CD8-positive, alpha-beta memory T cell (primary cell): ENCODE measurements around the gene MAGEA3. TPM values are rescaled to one million over a fixed set of nuclear protein-coding genes. Genes with fewer than 3 reads are reported as not detected.
"Not testable (repeated sequence)": the region's sequence is repeated elsewhere in the genome, so short reads cannot be mapped to it uniquely, and the experiment has no call there.

ENCODE experiments used
- CTCF ChIA-PET: fragments of 350-600 bp; sonication (Branson Sonifier 250); formaldehyde crosslinking; loops from one replicate; lab custom pipeline; 2021; ENCODE audit warnings: antibody characterized with exemption; lab: Charles Lee
- POLR2A ChIA-PET: fragments of 350-600 bp; sonication (Branson Sonifier 250); formaldehyde crosslinking; loops from one replicate; lab custom pipeline; 2021; ENCODE audit warnings: antibody characterized with exemption; lab: Charles Lee
- DNase-seq, 5 donors: peaks; one replicate each; pipeline versions ENCODE4 v3.0.0 to v3.0.0-alpha.2; 2020 to 2022; ENCODE audit warnings: mixed read lengths in 1 of 5
- H3K27ac ChIP-seq: one replicate; pipeline ENCODE4 v1.7.0; 2013; ENCODE audit warnings: low read depth, mild to moderate bottlenecking, low read length, moderate library complexity
- H3K27me3 ChIP-seq: 2 replicates; pipeline ENCODE4 v1.7.0; 2013; ENCODE audit warnings: low read length, mild to moderate bottlenecking; ENCODE audit not compliant: insufficient read depth, poor library complexity, severe bottlenecking
- H3K36me3 ChIP-seq: 2 replicates; pipeline ENCODE4 v1.7.0; 2013; ENCODE audit warnings: mild to moderate bottlenecking, low read length, moderate library complexity; ENCODE audit not compliant: insufficient read depth
- H3K4me1 ChIP-seq: 2 replicates; pipeline ENCODE4 v1.7.0; 2013; ENCODE audit warnings: mild to moderate bottlenecking, low read length, moderate library complexity; ENCODE audit not compliant: insufficient read depth
- H3K4me3 ChIP-seq: 2 replicates; pipeline ENCODE4 v1.7.0; 2013; ENCODE audit warnings: mild to moderate bottlenecking, low read length
- H3K9me3 ChIP-seq: 2 replicates; pipeline ENCODE4 v1.7.0; 2013; ENCODE audit warnings: mild to moderate bottlenecking, low read length
- H3K27ac Mint-ChIP-seq, 8 donors: one replicate each; pipeline ENCODE4 v1.8.0; 2020 to 2021; ENCODE audit warnings: mixed read lengths in 8 of 8, mild to moderate bottlenecking in 6 of 8, inconsistent platforms in 3 of 8, moderate library complexity in 3 of 8
- H3K27me3 Mint-ChIP-seq, 2 donors: one replicate each; pipeline ENCODE4 v1.8.0; 2020 to 2021; ENCODE audit warnings: mixed read lengths in 2 of 2, mild to moderate bottlenecking in 1 of 2, moderate library complexity in 1 of 2
- H3K36me3 Mint-ChIP-seq, 3 donors: one replicate each; pipeline ENCODE4 v1.8.0; 2020 to 2021; ENCODE audit warnings: mixed read lengths in 3 of 3, inconsistent platforms in 1 of 3, mild to moderate bottlenecking in 1 of 3
- H3K4me1 Mint-ChIP-seq, 3 donors: one replicate each; pipeline ENCODE4 v1.8.0; 2020 to 2021; ENCODE audit warnings: mixed read lengths in 3 of 3, inconsistent platforms in 1 of 3, mild to moderate bottlenecking in 1 of 3
- H3K4me3 Mint-ChIP-seq, 7 donors: one replicate each; pipeline ENCODE4 v1.8.0; 2020 to 2021; ENCODE audit warnings: mixed read lengths in 7 of 7, mild to moderate bottlenecking in 6 of 7, moderate library complexity in 4 of 7, inconsistent platforms in 2 of 7
- H3K9me3 Mint-ChIP-seq, 5 donors: one replicate each; pipeline ENCODE4 v1.8.0; 2020 to 2022; ENCODE audit warnings: mixed read lengths in 5 of 5, mild to moderate bottlenecking in 3 of 5, moderate library complexity in 2 of 5, inconsistent platforms in 1 of 5
- polyA plus RNA-seq: library from polyadenylated mRNA; unstranded; fragments of 300-500 nt; fragmentation: Illumina TruSeq; gene quantifications from one replicate; pipeline ENCODE4 v1.2.3, GENCODE V29; 2021
- total RNA-seq, 2 experiments: library from RNA; stranded (reverse); gene quantifications; one replicate each; pipeline ENCODE4 v1.2.3, GENCODE V29; 2021

MAGEA3 gene
- total RNA-seq (not detected), polyA plus RNA-seq (not detected)

- H3K27ac ChIP-seq, H3K4me3 Mint-ChIP-seq, H3K9me3 Mint-ChIP-seq, H3K4me1 ChIP-seq, H3K36me3 ChIP-seq, H3K27ac Mint-ChIP-seq, H3K4me1 Mint-ChIP-seq, CTCF ChIA-PET, H3K9me3 ChIP-seq, H3K27me3 Mint-ChIP-seq, H3K4me3 ChIP-seq, DNase-seq, H3K27me3 ChIP-seq, POLR2A ChIA-PET, H3K36me3 Mint-ChIP-seq: not testable (repeated sequence)
These were observed at the start of gene MAGEA3 for GRCh38 chrX:152697952-152698931. MAGEA3 (plus strand) TSS chrX:152698794; CDS start chrX:152700833, 2,039 bp downstream.

- Histone ChIP-seq H3K36me3 (no peaks in the 10 kb centered on the region), H3K27ac (no peak overlapping the region), H3K9me3 (no peaks in the 10 kb centered on the region), H3K4me3 (no peak overlapping the region), H3K27me3 (no peaks in the 10 kb centered on the region), H3K4me1 (no peaks in the 10 kb centered on the region)
- Mint-ChIP-seq H3K9me3 (peaks cover 0 to 2% (median 0%) of the 10 kb centered on the region in 5 donors), H3K27me3 (peaks cover 9 to 10% of the 10 kb centered on the region in 2 donors), H3K4me1 (no peaks in the 10 kb centered on the region), H3K27ac (no peak overlapping the region), H3K36me3 (no peaks in the 10 kb centered on the region), H3K4me3 (no peak overlapping the region)
- CTCF ChIA-PET: no interaction called here
- no peak for DNase-seq
- POLR2A ChIA-PET: no interaction called here
These were observed 46.5 kb upstream of the MAGEA3 start for GRCh38 chrX:152652060-152652459.

GRCh38 chrX:152652467-152652866, 46.1 kb upstream of the MAGEA3 start:
- no peaks in the 10 kb centered on the region for H3K36me3 Mint-ChIP-seq
- H3K9me3 Mint-ChIP-seq: peaks cover 0 to 2% (median 0%) of the 10 kb centered on the region in 5 donors
- no peak overlapping the region for H3K4me3 Mint-ChIP-seq
- no peaks in the 10 kb centered on the region for H3K27me3 ChIP-seq
- no peak overlapping the region for H3K27ac ChIP-seq
- H3K9me3 ChIP-seq: no peaks in the 10 kb centered on the region
- H3K4me1 Mint-ChIP-seq: no peaks in the 10 kb centered on the region
- H3K27me3 Mint-ChIP-seq: peaks cover 9 to 10% of the 10 kb centered on the region in 2 donors
- no peaks in the 10 kb centered on the region for H3K36me3 ChIP-seq
- no peak overlapping the region for H3K4me3 ChIP-seq
- CTCF ChIA-PET: no interaction called here
- H3K4me1 ChIP-seq: no peaks in the 10 kb centered on the region
- POLR2A ChIA-PET: no interaction called here
- no peak overlapping the region for H3K27ac Mint-ChIP-seq
- DNase-seq: no peak

GRCh38 chrX:152656087-152656486, 42.5 kb upstream of the MAGEA3 start:
- no peaks in the 10 kb centered on the region for H3K9me3 ChIP-seq
- no peak overlapping the region for H3K4me3 Mint-ChIP-seq
- H3K4me1 Mint-ChIP-seq: no peaks in the 10 kb centered on the region
- no peak overlapping the region for H3K27ac Mint-ChIP-seq
- H3K27ac ChIP-seq: no peak overlapping the region
- no peaks in the 10 kb centered on the region for H3K27me3 ChIP-seq
- H3K9me3 Mint-ChIP-seq: peaks cover 0 to 2% (median 0%) of the 10 kb centered on the region in 5 donors
- peaks cover 9% of the 10 kb centered on the region in 2 donors for H3K27me3 Mint-ChIP-seq
- CTCF ChIA-PET: no interaction called here
- no peaks in the 10 kb centered on the region for H3K36me3 Mint-ChIP-seq
- H3K4me1 ChIP-seq: no peaks in the 10 kb centered on the region
- no peaks in the 10 kb centered on the region for H3K36me3 ChIP-seq
- DNase-seq: no peak
- H3K4me3 ChIP-seq: no peak overlapping the region
- POLR2A ChIA-PET: no interaction called here

GRCh38 chrX:152656890-152657289, 41.7 kb upstream of the MAGEA3 start:
- POLR2A ChIA-PET: no interaction called here
- Mint-ChIP-seq H3K27me3 (peaks cover 9% of the 10 kb centered on the region in 2 donors), H3K27ac (no peak overlapping the region), H3K9me3 (peaks cover 0 to 2% (median 0%) of the 10 kb centered on the region in 5 donors), H3K36me3 (no peaks in the 10 kb centered on the region), H3K4me3 (no peak overlapping the region), H3K4me1 (no peaks in the 10 kb centered on the region)
- no peak for DNase-seq
- no peaks in the 10 kb centered on the region for H3K27me3 ChIP-seq
- CTCF ChIA-PET: no interaction called here
- no peaks in the 10 kb centered on the region for H3K4me1 ChIP-seq
- no peak overlapping the region for H3K4me3 ChIP-seq
- H3K27ac ChIP-seq: no peak overlapping the region
- H3K9me3 ChIP-seq: no peaks in the 10 kb centered on the region
- H3K36me3 ChIP-seq: no peaks in the 10 kb centered on the region

- no peaks in the 10 kb centered on the region for H3K9me3 ChIP-seq
- ChIA-PET CTCF (no interaction called here), POLR2A (no interaction called here)
- DNase-seq: no peak
- H3K4me1 ChIP-seq: no peaks in the 10 kb centered on the region
- H3K4me3 Mint-ChIP-seq: no peak overlapping the region
- H3K4me3 ChIP-seq: no peak overlapping the region
- H3K27ac Mint-ChIP-seq: no peak overlapping the region
- peaks cover 0 to 2% (median 0%) of the 10 kb centered on the region in 5 donors for H3K9me3 Mint-ChIP-seq
- H3K36me3 Mint-ChIP-seq: no peaks in the 10 kb centered on the region
- no peaks in the 10 kb centered on the region for H3K36me3 ChIP-seq
- peaks cover 6 to 9% of the 10 kb centered on the region in 2 donors for H3K27me3 Mint-ChIP-seq
- H3K27me3 ChIP-seq: no peaks in the 10 kb centered on the region
- no peak overlapping the region for H3K27ac ChIP-seq
- no peaks in the 10 kb centered on the region for H3K4me1 Mint-ChIP-seq
These were observed 40.3 kb upstream of the MAGEA3 start for GRCh38 chrX:152658302-152658701.

GRCh38 chrX:152663086-152663485, 35.5 kb upstream of the MAGEA3 start:
- CTCF ChIA-PET: no interaction called here
- Histone ChIP-seq H3K4me1 (no peaks in the 10 kb centered on the region), H3K4me3 (no peak overlapping the region), H3K27me3 (no peaks in the 10 kb centered on the region), H3K36me3 (no peaks in the 10 kb centered on the region), H3K9me3 (no peaks in the 10 kb centered on the region), H3K27ac (no peak overlapping the region)
- POLR2A ChIA-PET: no interaction called here
- DNase-seq: no peak
- Mint-ChIP-seq H3K4me1 (no peaks in the 10 kb centered on the region), H3K27ac (no peak overlapping the region), H3K27me3 (peaks cover 0 to 10% of the 10 kb centered on the region in 2 donors), H3K4me3 (no peak overlapping the region), H3K36me3 (no peaks in the 10 kb centered on the region), H3K9me3 (peaks cover 2 to 7% (median 5%) of the 10 kb centered on the region in 5 donors)

- no peaks in the 10 kb centered on the region for H3K9me3 ChIP-seq
- Mint-ChIP-seq H3K36me3 (no peaks in the 10 kb centered on the region), H3K4me3 (no peak overlapping the region), H3K27ac (no peak overlapping the region), H3K9me3 (peaks cover 0 to 4% (median 3%) of the 10 kb centered on the region in 5 donors), H3K27me3 (peaks cover 0 to 13% of the 10 kb centered on the region in 2 donors), H3K4me1 (no peaks in the 10 kb centered on the region)
- ChIA-PET CTCF (no interaction called here), POLR2A (no interaction called here)
- no peak for DNase-seq
- no peak overlapping the region for H3K4me3 ChIP-seq
- H3K27ac ChIP-seq: no peak overlapping the region
- H3K27me3 ChIP-seq: no peaks in the 10 kb centered on the region
- no peaks in the 10 kb centered on the region for H3K4me1 ChIP-seq
- H3K36me3 ChIP-seq: no peaks in the 10 kb centered on the region
These were observed 24.5 kb upstream of the MAGEA3 start for GRCh38 chrX:152674135-152674534.
